H1 (cell line): ENCODE results near the gene TRAIP.

Source experiments
- CHD2 ChIP-seq: IDR thresholded peaks from 2 replicates; pipeline ENCODE4 v1.6.1; 2012; ENCODE audit warnings: low read length, improper control_type of control experiment
- EGR1 ChIP-seq: IDR thresholded peaks from 2 replicates; pipeline ENCODE4 v1.6.1; 2011; ENCODE audit warnings: low read depth, low read length, borderline replicate concordance
- EZH2 ChIP-seq: fragments of 200-600 bp; sonication (generic); IDR thresholded peaks from 2 replicates; pipeline ENCODE4 v1.7.1; 2012; ENCODE audit warnings: low read depth, mild to moderate bottlenecking, moderate library complexity, low read length, inconsistent platforms; ENCODE audit not compliant: severe bottlenecking
- KDM5A ChIP-seq: fragments of 200-600 bp; IDR thresholded peaks from 2 replicates; pipeline ENCODE4 v1.7.1; 2012; ENCODE audit warnings: mild to moderate bottlenecking, low read length, inconsistent platforms, mixed read lengths
- NANOG ChIP-seq: IDR thresholded peaks from 2 replicates; pipeline ENCODE4 v1.6.1; 2011; ENCODE audit warnings: low read length, low read depth, mild to moderate bottlenecking, inconsistent platforms; ENCODE audit not compliant: insufficient read depth, poor library complexity, severe bottlenecking
- POLR2A ChIP-seq, 2 experiments: IDR thresholded peaks; 1 replicate in 1 of 2; 2 replicates in 1 of 2; pipeline ENCODE4 v1.6.1; 2011; ENCODE audit warnings: low read depth in 2 of 2, low read length in 2 of 2, mild to moderate bottlenecking in 2 of 2; ENCODE audit errors: control extremely low read depth in 1 of 2
- SRF ChIP-seq: IDR thresholded peaks from 2 replicates; pipeline ENCODE4 v1.6.1; 2011; ENCODE audit warnings: mild to moderate bottlenecking, low read depth, low read length, moderate library complexity
- TAF1 ChIP-seq: IDR thresholded peaks from 2 replicates; pipeline ENCODE4 v1.6.1; 2011; ENCODE audit warnings: mild to moderate bottlenecking, low read depth, low read length
- TF ChIP-seq, protein P1 (sequence below), 3 experiments: IDR thresholded peaks; 1 replicate in 2 of 3; 2 replicates in 1 of 3; pipeline versions ENCODE4 v1.5.1 to v1.6.1; 2011; ENCODE audit warnings: low read length in 3 of 3, mild to moderate bottlenecking in 3 of 3, inconsistent platforms in 2 of 3, low read depth in 1 of 3, moderate library complexity in 1 of 3; ENCODE audit not compliant: insufficient read depth in 1 of 3; ENCODE audit errors: control extremely low read depth in 1 of 3
- TF ChIP-seq, protein P2 (sequence below): IDR thresholded peaks from 2 replicates; pipeline ENCODE4 v1.6.1; 2011; ENCODE audit warnings: low read length, improper control_type of control experiment
- TF ChIP-seq, protein P3 (sequence below): IDR thresholded peaks from 2 replicates; pipeline ENCODE4 v1.6.1; 2012; ENCODE audit warnings: inconsistent platforms

DNA sequence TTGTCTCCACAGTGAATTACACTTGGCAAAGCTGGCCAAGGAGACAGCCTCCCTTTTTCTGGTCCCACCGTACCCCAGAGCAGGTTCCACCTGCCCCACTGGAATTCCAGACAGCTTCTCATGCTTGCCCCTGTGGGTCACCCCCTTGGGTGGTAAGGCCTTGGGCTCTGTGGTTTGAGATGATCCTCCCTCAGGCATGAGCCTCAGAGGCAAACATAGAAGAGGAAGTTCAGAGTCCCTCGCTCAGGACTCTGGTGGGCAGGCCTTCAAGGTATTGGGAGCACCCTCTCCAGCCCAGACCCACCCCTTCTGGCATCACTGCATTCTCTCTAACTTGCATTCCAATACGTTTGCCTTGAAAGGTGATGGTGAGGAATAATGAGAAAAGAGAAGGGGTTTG, 25.0 kb downstream of the TRAIP start:
- TF ChIP-seq POLR2A (IDR thresholded peaks at IDR 0.05; ENCODE audit: control extremely low read depth in 1 of 2, low read depth in 2 of 2, low read length in 2 of 2): no peak
- TF ChIP-seq, protein P1, sequence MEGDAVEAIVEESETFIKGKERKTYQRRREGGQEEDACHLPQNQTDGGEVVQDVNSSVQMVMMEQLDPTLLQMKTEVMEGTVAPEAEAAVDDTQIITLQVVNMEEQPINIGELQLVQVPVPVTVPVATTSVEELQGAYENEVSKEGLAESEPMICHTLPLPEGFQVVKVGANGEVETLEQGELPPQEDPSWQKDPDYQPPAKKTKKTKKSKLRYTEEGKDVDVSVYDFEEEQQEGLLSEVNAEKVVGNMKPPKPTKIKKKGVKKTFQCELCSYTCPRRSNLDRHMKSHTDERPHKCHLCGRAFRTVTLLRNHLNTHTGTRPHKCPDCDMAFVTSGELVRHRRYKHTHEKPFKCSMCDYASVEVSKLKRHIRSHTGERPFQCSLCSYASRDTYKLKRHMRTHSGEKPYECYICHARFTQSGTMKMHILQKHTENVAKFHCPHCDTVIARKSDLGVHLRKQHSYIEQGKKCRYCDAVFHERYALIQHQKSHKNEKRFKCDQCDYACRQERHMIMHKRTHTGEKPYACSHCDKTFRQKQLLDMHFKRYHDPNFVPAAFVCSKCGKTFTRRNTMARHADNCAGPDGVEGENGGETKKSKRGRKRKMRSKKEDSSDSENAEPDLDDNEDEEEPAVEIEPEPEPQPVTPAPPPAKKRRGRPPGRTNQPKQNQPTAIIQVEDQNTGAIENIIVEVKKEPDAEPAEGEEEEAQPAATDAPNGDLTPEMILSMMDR (IDR thresholded peaks at IDR 0.05; ENCODE audit: control extremely low read depth in 1 of 3, insufficient read depth in 1 of 3, low read depth in 1 of 3, low read length in 3 of 3): no peak
- no peak for TF ChIP-seq TAF1
- TF ChIP-seq SRF: no peak
- TF ChIP-seq, protein P2, sequence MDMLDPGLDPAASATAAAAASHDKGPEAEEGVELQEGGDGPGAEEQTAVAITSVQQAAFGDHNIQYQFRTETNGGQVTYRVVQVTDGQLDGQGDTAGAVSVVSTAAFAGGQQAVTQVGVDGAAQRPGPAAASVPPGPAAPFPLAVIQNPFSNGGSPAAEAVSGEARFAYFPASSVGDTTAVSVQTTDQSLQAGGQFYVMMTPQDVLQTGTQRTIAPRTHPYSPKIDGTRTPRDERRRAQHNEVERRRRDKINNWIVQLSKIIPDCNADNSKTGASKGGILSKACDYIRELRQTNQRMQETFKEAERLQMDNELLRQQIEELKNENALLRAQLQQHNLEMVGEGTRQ: no peak
- TF ChIP-seq CHD2: no peak
- TF ChIP-seq EGR1: no peak
- TF ChIP-seq, protein P3, sequence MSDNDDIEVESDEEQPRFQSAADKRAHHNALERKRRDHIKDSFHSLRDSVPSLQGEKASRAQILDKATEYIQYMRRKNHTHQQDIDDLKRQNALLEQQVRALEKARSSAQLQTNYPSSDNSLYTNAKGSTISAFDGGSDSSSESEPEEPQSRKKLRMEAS: no peak
- no peak for TF ChIP-seq KDM5A
- no peak for TF ChIP-seq NANOG
- no peak for TF ChIP-seq EZH2
